ENCODE data around the gene TBX10. TPM values are rescaled to one million over a fixed set of nuclear protein-coding genes. Genes with fewer than 3 reads are reported as not detected.
"Not testable (repeated sequence)": the region's sequence is repeated elsewhere in the genome, so short reads cannot be mapped to it uniquely, and the experiment has no call there.

Gene TBX10
- total and polyA plus RNA-seq, 2 of the 8 experiments (the other 6 are each of a cell fraction or from before 2014, with no cell fraction given), result 0.09 TPM; not detected in 1

GRCh38 chr11:67626131-67626833 lies 13.3 kb downstream of the TBX10 start:
- not testable (repeated sequence) for H3K27ac ChIP-seq (ENCODE audit: low read depth, low read length); H4K5ac ChIP-seq (ENCODE audit: insufficient read length, low read depth, low read length); H3K36me3 ChIP-seq (ENCODE audit: control insufficient read depth in 2 of 4, insufficient read depth in 4 of 4, low read length in 3 of 4); H3K14ac ChIP-seq (ENCODE audit: insufficient read length); H2BK15ac ChIP-seq (ENCODE audit: low read length); H2BK5ac ChIP-seq (ENCODE audit: low read depth, low read length); H3K79me2 ChIP-seq (ENCODE audit: control insufficient read depth in 1 of 2, insufficient read depth in 2 of 2, low read length in 2 of 2); H3K18ac ChIP-seq (ENCODE audit: extremely low read depth, low read length); H4K91ac ChIP-seq (replicated peaks; ENCODE audit: insufficient read length, low read length); H4K8ac ChIP-seq (ENCODE audit: extremely low read depth, insufficient read depth, low read length); H3K56ac ChIP-seq (replicated peaks; ENCODE audit: insufficient read length, low read depth, low read length); H3K27me3 ChIP-seq (replicated peaks in 1 of 4; ENCODE audit: control insufficient read depth in 3 of 4, extremely low read depth in 1 of 4, insufficient read depth in 3 of 4, low read length in 3 of 4); FAIRE-seq; H3K4me2 ChIP-seq (ENCODE audit: insufficient read depth in 1 of 2, low read depth in 2 of 2, low read length in 2 of 2); H3K9me3 ChIP-seq (ENCODE audit: insufficient read depth in 2 of 2, low read depth in 1 of 2, low read length in 1 of 2); H3K79me1 ChIP-seq (ENCODE audit: low read depth, low read length); H3K23ac ChIP-seq (ENCODE audit: insufficient read length); H3K4ac ChIP-seq (replicated peaks; ENCODE audit: insufficient read length, low read depth, low read length); H2BK20ac ChIP-seq (ENCODE audit: low read length); H3K23me2 ChIP-seq (ENCODE audit: low read depth, low read length); H4K20me1 ChIP-seq (replicated peaks in 1 of 2; ENCODE audit: control insufficient read depth in 1 of 2, insufficient read depth in 2 of 2, low read length in 2 of 2); H2AFZ ChIP-seq (ENCODE audit: low read length); H2BK12ac ChIP-seq (ENCODE audit: low read depth, low read length); H3K9ac ChIP-seq (replicated peaks in 1 of 4; ENCODE audit: extremely low read depth in 1 of 4, low read depth in 3 of 4, low read length in 3 of 4); H2BK120ac ChIP-seq (replicated peaks; ENCODE audit: low read depth, low read length); H3K4me3 ChIP-seq (ENCODE audit: extremely low read depth in 1 of 4, insufficient read depth in 2 of 4, low read depth in 3 of 4, low read length in 4 of 4); DNase-seq (ENCODE audit: low read depth in 1 of 2, low spot score in 2 of 2); H2AK5ac ChIP-seq (ENCODE audit: low read depth, low read length)
- 93% methylated on average over 10 of the region's 10 CpGs; no CpG with 5 or more reads in 1 of the 2 experiments for WGBS, 2 experiments (ENCODE audit: extremely low coverage in 1 of 2, insufficient coverage in 1 of 2, insufficient read length in 1 of 2, insufficient replicate concordance in 2 of 2, low coverage in 1 of 2, low lambda C conversion rate in 2 of 2, missing lambda C conversion rate in 1 of 2)
- H3K4me1 ChIP-seq (replicated peaks in 1 of 4; ENCODE audit: control insufficient read depth in 3 of 4, insufficient read depth in 4 of 4, low read length in 3 of 4), result peaks cover 0 to 15% (median 13%) of the 10 kb centered on the region in 4 experiments; a peak in 6 of 7 replicates
- ChIA-PET POLR2A (ENCODE audit: partially characterized antibody) (interaction anchor here (0.6 to 11.7 kb wide), 9 partner anchors 9 to 256 kb away, joined by 3 to 194 read pairs (median 3); partner anchors contain the start of gene GSTP1), CTCF (ENCODE audit: partially characterized antibody) (interaction anchor here (0.6 to 9.8 kb wide), 7 partner anchors 12 to 49 kb away, joined by 3 to 117 read pairs (median 3); partner anchors contain the start of gene TBX10)
- peak; percentile 60 for TF ChIP-seq POLR2AphosphoS5 (IDR thresholded peaks at IDR 0.05; ENCODE audit: low read depth, low read length)
- TF ChIP-seq SP1 (IDR thresholded peaks at IDR 0.05; ENCODE audit: low read depth, low read length), result peak; percentile 47; the same call in 1 of the 2 replicates
